A673 (cell line): ENCODE data around the gene PBX4.

ENCODE experiments used
- EZH2 ChIP-seq: fragments of 200-600 bp; sonication (generic); IDR thresholded peaks from 2 replicates; pipeline ENCODE4 v1.6.1; 2017; ENCODE audit warnings: borderline replicate concordance, low read depth, mild to moderate bottlenecking, mixed read lengths, antibody characterized with exemption, low read length; ENCODE audit not compliant: poor library complexity, severe bottlenecking
- TF ChIP-seq, protein P1 (sequence below): fragments of 300-800, 200-600 bp; sonication (generic); conservative IDR thresholded peaks from 2 replicates; pipeline ENCODE4 v1.5.1; 2017; ENCODE audit warnings: low read depth, mild to moderate bottlenecking, antibody characterized with exemption, low read length, moderate library complexity, mixed read lengths

DNA sequence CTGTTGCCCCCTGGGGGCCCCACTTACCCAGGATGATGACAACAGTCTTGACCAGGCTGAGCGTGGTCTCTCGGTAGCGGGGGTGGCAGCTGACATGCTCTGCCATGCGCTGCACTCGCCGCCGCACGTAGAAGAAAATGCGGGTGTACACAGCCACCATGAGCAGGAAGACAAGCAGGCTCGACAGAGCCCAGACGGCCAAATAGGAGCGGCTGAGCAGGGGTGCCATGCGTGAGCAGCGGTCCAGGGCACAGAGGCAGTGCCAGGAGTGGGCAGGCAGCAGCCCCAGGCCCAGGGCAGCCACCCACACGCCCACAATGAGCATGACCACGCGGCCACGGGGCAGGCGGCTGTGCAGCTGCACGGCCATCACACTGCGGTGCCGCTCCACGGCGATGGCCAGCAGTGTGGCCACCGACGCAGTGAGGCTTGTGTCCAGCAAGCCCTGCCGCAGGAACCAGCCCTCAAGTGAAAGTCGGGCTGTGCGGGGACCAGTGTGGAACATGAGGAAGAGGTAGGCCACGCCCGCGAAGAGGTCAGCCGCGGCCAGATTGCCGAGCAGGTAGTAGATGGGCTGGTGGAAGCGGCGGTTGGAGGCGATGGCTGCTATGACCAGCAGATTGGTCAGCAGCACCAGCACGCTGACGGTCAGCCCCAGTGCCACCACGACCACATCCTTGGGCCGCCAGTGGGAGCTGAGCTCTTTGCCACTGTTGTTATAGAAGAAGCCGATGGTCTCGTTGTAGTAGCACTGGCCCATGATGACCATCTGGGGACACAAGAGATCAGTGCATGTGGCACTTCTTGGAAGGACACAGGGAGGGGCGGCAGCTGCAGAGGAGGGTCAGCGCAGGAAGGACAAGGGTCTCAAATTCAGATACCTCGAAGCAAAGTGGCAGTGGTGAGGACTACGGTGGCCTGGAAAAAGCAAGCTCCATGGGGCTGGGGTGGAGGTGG, 8.3 kb upstream of the PBX4 start:
- TF ChIP-seq, protein P1, sequence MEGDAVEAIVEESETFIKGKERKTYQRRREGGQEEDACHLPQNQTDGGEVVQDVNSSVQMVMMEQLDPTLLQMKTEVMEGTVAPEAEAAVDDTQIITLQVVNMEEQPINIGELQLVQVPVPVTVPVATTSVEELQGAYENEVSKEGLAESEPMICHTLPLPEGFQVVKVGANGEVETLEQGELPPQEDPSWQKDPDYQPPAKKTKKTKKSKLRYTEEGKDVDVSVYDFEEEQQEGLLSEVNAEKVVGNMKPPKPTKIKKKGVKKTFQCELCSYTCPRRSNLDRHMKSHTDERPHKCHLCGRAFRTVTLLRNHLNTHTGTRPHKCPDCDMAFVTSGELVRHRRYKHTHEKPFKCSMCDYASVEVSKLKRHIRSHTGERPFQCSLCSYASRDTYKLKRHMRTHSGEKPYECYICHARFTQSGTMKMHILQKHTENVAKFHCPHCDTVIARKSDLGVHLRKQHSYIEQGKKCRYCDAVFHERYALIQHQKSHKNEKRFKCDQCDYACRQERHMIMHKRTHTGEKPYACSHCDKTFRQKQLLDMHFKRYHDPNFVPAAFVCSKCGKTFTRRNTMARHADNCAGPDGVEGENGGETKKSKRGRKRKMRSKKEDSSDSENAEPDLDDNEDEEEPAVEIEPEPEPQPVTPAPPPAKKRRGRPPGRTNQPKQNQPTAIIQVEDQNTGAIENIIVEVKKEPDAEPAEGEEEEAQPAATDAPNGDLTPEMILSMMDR, result no peak
- TF ChIP-seq EZH2, result no peak
